Endothelial cell (in vitro differentiated cells): ENCODE results near the gene CNTN4. TPM values are rescaled to one million over a fixed set of nuclear protein-coding genes. Genes with fewer than 3 reads are reported as not detected.

ENCODE experiments used
- DNase-seq: peaks from one replicate; pipeline ENCODE4 v3.0.0; 2021; ENCODE audit warnings: low spot score
- H3K27ac Mint-ChIP-seq: one replicate; pipeline ENCODE4 v1.8.0; 2021; ENCODE audit warnings: mixed read lengths, inconsistent platforms; ENCODE audit not compliant: unreplicated experiment
- H3K27me3 Mint-ChIP-seq: one replicate; pipeline ENCODE4 v1.8.0; 2021; ENCODE audit warnings: mild to moderate bottlenecking, moderate library complexity, mixed read lengths, inconsistent platforms; ENCODE audit not compliant: unreplicated experiment
- H3K36me3 Mint-ChIP-seq: one replicate; pipeline ENCODE4 v1.8.0; 2021; ENCODE audit warnings: mild to moderate bottlenecking, low read depth, mixed read lengths, inconsistent platforms; ENCODE audit not compliant: unreplicated experiment
- H3K4me1 Mint-ChIP-seq: one replicate; pipeline ENCODE4 v1.8.0; 2021; ENCODE audit warnings: mild to moderate bottlenecking, mixed read lengths, inconsistent platforms; ENCODE audit not compliant: unreplicated experiment
- H3K4me3 Mint-ChIP-seq: one replicate; pipeline ENCODE4 v1.8.0; 2021; ENCODE audit warnings: mild to moderate bottlenecking, mixed read lengths, inconsistent platforms; ENCODE audit not compliant: unreplicated experiment
- H3K9me3 Mint-ChIP-seq: one replicate; pipeline ENCODE4 v1.8.0; 2021; ENCODE audit warnings: mixed read lengths, inconsistent platforms; ENCODE audit not compliant: unreplicated experiment
- CTCF ChIP-seq: fragments of 200-600 bp; sonication (generic); IDR thresholded peaks from one replicate; pipeline ENCODE4 v1.5.0; 2021; ENCODE audit warnings: antibody characterized with exemption; ENCODE audit not compliant: unreplicated experiment
- total RNA-seq: library from RNA; stranded (reverse); fragmentation: NEBNext Ultra II Directional; extraction: Animal tissue kit (Norgen Biotek cat#: 25700); gene quantifications from one replicate; pipeline ENCODE4 v1.2.1, GENCODE V29; 2021; ENCODE audit not compliant: unreplicated experiment

The CNTN4 gene
- total RNA-seq, 1 donor from 2014 or later = not detected

GRCh38 chr3:2879023-2879422 lies 780.4 kb downstream of the CNTN4 start:
- no peak for TF ChIP-seq CTCF
- H3K27ac Mint-ChIP-seq = no peak overlapping the region
- peaks cover 36% of the 10 kb centered on the region for H3K9me3 Mint-ChIP-seq
- H3K27me3 Mint-ChIP-seq = peaks cover 4% of the 10 kb centered on the region
- H3K36me3 Mint-ChIP-seq = peaks cover 5% of the 10 kb centered on the region
- H3K4me3 Mint-ChIP-seq = no peak overlapping the region
- DNase-seq = no peak
- H3K4me1 Mint-ChIP-seq = no peaks in the 10 kb centered on the region

GRCh38 chr3:2879587-2879986 lies 780.9 kb downstream of the CNTN4 start:
- no peak for TF ChIP-seq CTCF
- Mint-ChIP-seq H3K9me3 (peaks cover 32% of the 10 kb centered on the region), H3K4me1 (no peaks in the 10 kb centered on the region), H3K27ac (no peak overlapping the region), H3K36me3 (peaks cover 5% of the 10 kb centered on the region), H3K4me3 (no peak overlapping the region), H3K27me3 (peaks cover 4% of the 10 kb centered on the region)
- no peak for DNase-seq

- H3K4me1 Mint-ChIP-seq = no peaks in the 10 kb centered on the region
- H3K27ac Mint-ChIP-seq = no peak overlapping the region
- peaks cover 5% of the 10 kb centered on the region for H3K36me3 Mint-ChIP-seq
- H3K27me3 Mint-ChIP-seq = peaks cover 4% of the 10 kb centered on the region
- H3K9me3 Mint-ChIP-seq = peaks cover 29% of the 10 kb centered on the region
- DNase-seq = no peak
- TF ChIP-seq CTCF = no peak
- H3K4me3 Mint-ChIP-seq = no peak overlapping the region
These were observed 781.6 kb downstream of the CNTN4 start for GRCh38 chr3:2880218-2880756.

GRCh38 chr3:2883283-2883682 lies 784.6 kb downstream of the CNTN4 start:
- Mint-ChIP-seq H3K36me3 (peaks cover 5% of the 10 kb centered on the region), H3K27ac (no peak overlapping the region), H3K4me3 (no peak overlapping the region), H3K9me3 (peaks cover 34% of the 10 kb centered on the region), H3K27me3 (peaks cover 3% of the 10 kb centered on the region), H3K4me1 (no peaks in the 10 kb centered on the region)
- DNase-seq = no peak
- no peak for TF ChIP-seq CTCF

- no peak for DNase-seq
- H3K4me3 Mint-ChIP-seq = no peak overlapping the region
- no peaks in the 10 kb centered on the region for H3K4me1 Mint-ChIP-seq
- TF ChIP-seq CTCF = no peak
- no peak overlapping the region for H3K27ac Mint-ChIP-seq
- H3K9me3 Mint-ChIP-seq = peaks cover 18% of the 10 kb centered on the region
- no peaks in the 10 kb centered on the region for H3K27me3 Mint-ChIP-seq
- no peaks in the 10 kb centered on the region for H3K36me3 Mint-ChIP-seq
These were observed 789.9 kb downstream of the CNTN4 start for GRCh38 chr3:2888592-2888991.
